ENCODE measurements around the gene TPBGL. TPM values are rescaled to one million over a fixed set of nuclear protein-coding genes. Genes with fewer than 3 reads are reported as not detected.

TPBGL gene
- total and polyA plus RNA-seq, 2 of the 4 experiments (the other 2 are of a cell fraction) = not detected

DNA sequence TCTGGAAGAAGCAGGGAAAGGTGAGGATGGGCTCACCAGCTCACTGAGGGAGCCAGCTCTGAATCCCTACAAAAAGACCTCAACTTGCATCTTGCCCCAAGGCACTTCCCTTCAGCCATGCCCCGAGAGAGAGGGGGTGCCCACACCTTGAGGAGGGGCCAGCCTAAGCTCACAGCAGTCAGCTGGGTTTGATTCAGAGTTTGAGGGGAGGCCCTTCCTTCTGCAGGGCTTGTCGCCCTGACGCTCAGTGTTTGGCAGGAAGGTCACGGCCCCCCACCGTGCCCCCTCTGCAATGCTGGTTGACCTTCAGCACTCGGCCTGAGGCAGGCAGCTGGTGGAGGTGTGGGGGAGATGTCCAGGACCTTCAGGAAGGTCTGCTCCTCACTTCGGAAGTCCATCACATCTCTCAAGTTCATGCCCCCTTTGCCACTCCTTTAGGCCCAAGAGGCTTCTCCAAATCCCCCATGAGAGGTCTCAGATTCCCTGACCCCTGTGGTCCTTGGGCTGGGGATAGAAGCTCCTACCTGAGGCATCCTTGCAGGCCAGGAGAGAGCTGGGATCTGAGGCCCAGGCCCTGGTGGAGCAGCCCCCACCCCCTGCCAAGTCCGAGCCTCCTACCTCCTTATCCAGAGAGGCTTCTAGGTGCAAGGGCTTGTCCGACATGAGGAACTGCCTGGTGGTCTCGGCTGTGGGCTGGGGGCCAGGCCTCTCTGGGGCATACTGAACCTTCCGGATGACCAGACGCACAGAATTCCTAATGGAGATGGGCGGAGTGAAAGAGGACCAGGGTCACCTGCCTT is 37.6 kb downstream of the TPBGL start:
- no peak overlapping the region for H4K91ac ChIP-seq (ENCODE audit: insufficient read depth, low read depth, low read length)
- H2BK5ac ChIP-seq (ENCODE audit: low read depth, low read length, poor library complexity, severe bottlenecking) = no peak overlapping the region
- H3K56ac ChIP-seq (ENCODE audit: extremely low read depth, insufficient read depth, low read length) = no peak overlapping the region
- no peak for DNase-seq
- no peak for ATAC-seq (ENCODE audit: low read depth)
- no peaks in the 10 kb centered on the region for H3K9me1 ChIP-seq (ENCODE audit: insufficient read depth, low read length)
- in situ Hi-C loops (cut with MboI; ENCODE audit: low sequenced_read_pairs) = loop anchor here (5.0 to 25.0 kb wide), 2 partner anchors 104 to 259 kb away; partner anchors contain the start of gene GDPD5
- no peak overlapping the region for H2AK5ac ChIP-seq (ENCODE audit: low read depth, low read length)
- WGBS, 2 experiments (ENCODE audit: extremely low coverage in 2 of 2, insufficient read length in 1 of 2) = no CpG with 5 or more reads among the region's 13 CpGs
- POLR2A ChIA-PET (ENCODE audit: unreplicated experiment) = no interaction called here
- H3K4me3 ChIP-seq (ENCODE audit: insufficient read depth, low read depth, low read length) = no peak overlapping the region
- no peaks in the 10 kb centered on the region for H3K79me1 ChIP-seq (ENCODE audit: low read depth in 1 of 2, low read length in 2 of 2)
- no peak overlapping the region for H2BK20ac ChIP-seq (ENCODE audit: low read depth, low read length)
- no peaks in the 10 kb centered on the region for H3K9me3 ChIP-seq (ENCODE audit: control insufficient read depth, insufficient read depth, low read length)
- H3K4ac ChIP-seq (ENCODE audit: low read depth, low read length) = no peak overlapping the region
- H3K18ac ChIP-seq (ENCODE audit: low read depth, low read length) = no peak overlapping the region
- no peak overlapping the region for H4K8ac ChIP-seq (ENCODE audit: low read depth in 2 of 2, low read length in 2 of 2)
- H2BK15ac ChIP-seq (ENCODE audit: low read depth, low read length) = no peak overlapping the region
- H3K36me3 ChIP-seq (ENCODE audit: control insufficient read depth, insufficient read depth, low read length) = peaks cover 34% of the 10 kb centered on the region; the same call in 1 of the 2 replicates
- no peak overlapping the region for H3K23ac ChIP-seq (ENCODE audit: low read depth, low read length)
- no peak overlapping the region for H2AFZ ChIP-seq (replicated peaks; ENCODE audit: low read length, poor library complexity)
- no peak overlapping the region for H2BK120ac ChIP-seq (ENCODE audit: low read depth, low read length)
- no TSS peak for BruUV-seq (replicated peaks)
- intact Hi-C loops (cut with micrococcal nuclease) = no loop called here
- dilution Hi-C loops (cut with HindIII; ENCODE audit: low sequenced_read_pairs, unreplicated experiment) = no loop called here
- peaks cover 3% of the 10 kb centered on the region; the same call in 1 of the 2 replicates for H4K20me1 ChIP-seq (ENCODE audit: insufficient read depth, low read length)
- H3K27ac ChIP-seq (ENCODE audit: insufficient read depth, low read length) = no peak overlapping the region
- peaks cover 2% of the 10 kb centered on the region for H3K4me1 ChIP-seq (ENCODE audit: control insufficient read depth, insufficient read depth, low read length)
- CTCF ChIA-PET = no interaction called here
- no peak overlapping the region for H3K9ac ChIP-seq (ENCODE audit: low read depth, low read length)
- no peak overlapping the region for H3K14ac ChIP-seq (replicated peaks; ENCODE audit: low read depth, low read length)
- H3K4me2 ChIP-seq (ENCODE audit: low read depth, low read length) = no peak overlapping the region
- H3K27me3 ChIP-seq (ENCODE audit: control insufficient read depth, insufficient read depth, low read length) = no peaks in the 10 kb centered on the region
- no peak overlapping the region for H4K5ac ChIP-seq (ENCODE audit: low read depth, low read length)
- no peak overlapping the region for H2AK9ac ChIP-seq (replicated peaks; ENCODE audit: low read depth, low read length, poor library complexity)
- TF ChIP-seq POLR2A (IDR thresholded peaks at IDR 0.05; ENCODE audit: low read depth, low read length) = no peak
- TF ChIP-seq CHD1 (IDR thresholded peaks at IDR 0.05; ENCODE audit: low read depth, low read length) = no peak
- TF ChIP-seq MAZ (IDR thresholded peaks at IDR 0.05; ENCODE audit: borderline replicate concordance, low read depth, low read length) = no peak
- no peak for TF ChIP-seq NFE2L2 (IDR thresholded peaks at IDR 0.05; ENCODE audit: low read depth, low read length)
- TF ChIP-seq MAFK (IDR thresholded peaks at IDR 0.05; ENCODE audit: low read depth, low read length) = no peak
- TF ChIP-seq, protein P1, sequence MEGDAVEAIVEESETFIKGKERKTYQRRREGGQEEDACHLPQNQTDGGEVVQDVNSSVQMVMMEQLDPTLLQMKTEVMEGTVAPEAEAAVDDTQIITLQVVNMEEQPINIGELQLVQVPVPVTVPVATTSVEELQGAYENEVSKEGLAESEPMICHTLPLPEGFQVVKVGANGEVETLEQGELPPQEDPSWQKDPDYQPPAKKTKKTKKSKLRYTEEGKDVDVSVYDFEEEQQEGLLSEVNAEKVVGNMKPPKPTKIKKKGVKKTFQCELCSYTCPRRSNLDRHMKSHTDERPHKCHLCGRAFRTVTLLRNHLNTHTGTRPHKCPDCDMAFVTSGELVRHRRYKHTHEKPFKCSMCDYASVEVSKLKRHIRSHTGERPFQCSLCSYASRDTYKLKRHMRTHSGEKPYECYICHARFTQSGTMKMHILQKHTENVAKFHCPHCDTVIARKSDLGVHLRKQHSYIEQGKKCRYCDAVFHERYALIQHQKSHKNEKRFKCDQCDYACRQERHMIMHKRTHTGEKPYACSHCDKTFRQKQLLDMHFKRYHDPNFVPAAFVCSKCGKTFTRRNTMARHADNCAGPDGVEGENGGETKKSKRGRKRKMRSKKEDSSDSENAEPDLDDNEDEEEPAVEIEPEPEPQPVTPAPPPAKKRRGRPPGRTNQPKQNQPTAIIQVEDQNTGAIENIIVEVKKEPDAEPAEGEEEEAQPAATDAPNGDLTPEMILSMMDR (conservative IDR thresholded peaks at IDR 0.05; ENCODE audit: low read depth, low read length) = no peak
- TF ChIP-seq, protein P2, sequence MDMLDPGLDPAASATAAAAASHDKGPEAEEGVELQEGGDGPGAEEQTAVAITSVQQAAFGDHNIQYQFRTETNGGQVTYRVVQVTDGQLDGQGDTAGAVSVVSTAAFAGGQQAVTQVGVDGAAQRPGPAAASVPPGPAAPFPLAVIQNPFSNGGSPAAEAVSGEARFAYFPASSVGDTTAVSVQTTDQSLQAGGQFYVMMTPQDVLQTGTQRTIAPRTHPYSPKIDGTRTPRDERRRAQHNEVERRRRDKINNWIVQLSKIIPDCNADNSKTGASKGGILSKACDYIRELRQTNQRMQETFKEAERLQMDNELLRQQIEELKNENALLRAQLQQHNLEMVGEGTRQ (IDR thresholded peaks at IDR 0.05; ENCODE audit: low read depth, low read length) = no peak
- no peak for TF ChIP-seq FOS (IDR thresholded peaks at IDR 0.05; ENCODE audit: low read depth, low read length)
- TF ChIP-seq BHLHE40 (IDR thresholded peaks at IDR 0.05; ENCODE audit: low read depth, low read length) = no peak
- TF ChIP-seq CEBPB (IDR thresholded peaks at IDR 0.05; ENCODE audit: low read depth, low read length) = no peak
- TF ChIP-seq RCOR1 (IDR thresholded peaks at IDR 0.05; ENCODE audit: insufficient replicate concordance, low read length) = no peak
- no peak for TF ChIP-seq SMC3 (IDR thresholded peaks at IDR 0.05; ENCODE audit: low read depth, low read length)
- no peak for TF ChIP-seq MXI1 (IDR thresholded peaks at IDR 0.05; ENCODE audit: borderline replicate concordance, low read depth, low read length)
- TF ChIP-seq, protein P3, sequence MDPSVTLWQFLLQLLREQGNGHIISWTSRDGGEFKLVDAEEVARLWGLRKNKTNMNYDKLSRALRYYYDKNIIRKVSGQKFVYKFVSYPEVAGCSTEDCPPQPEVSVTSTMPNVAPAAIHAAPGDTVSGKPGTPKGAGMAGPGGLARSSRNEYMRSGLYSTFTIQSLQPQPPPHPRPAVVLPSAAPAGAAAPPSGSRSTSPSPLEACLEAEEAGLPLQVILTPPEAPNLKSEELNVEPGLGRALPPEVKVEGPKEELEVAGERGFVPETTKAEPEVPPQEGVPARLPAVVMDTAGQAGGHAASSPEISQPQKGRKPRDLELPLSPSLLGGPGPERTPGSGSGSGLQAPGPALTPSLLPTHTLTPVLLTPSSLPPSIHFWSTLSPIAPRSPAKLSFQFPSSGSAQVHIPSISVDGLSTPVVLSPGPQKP (IDR thresholded peaks at IDR 0.05; ENCODE audit: borderline replicate concordance, low read depth, low read length) = no peak
- TF ChIP-seq RAD21 (IDR thresholded peaks at IDR 0.05; ENCODE audit: low read length) = no peak

Data from IMR-90 (cell line).